Epithelial cell of prostate (primary cell): ENCODE data around the gene HEYL.

Experiments
- DNase-seq: peaks from one replicate; pipeline ENCODE4 v3.0.0-alpha.2; 2011; ENCODE audit warnings: low read depth, low spot score
- H3K27ac ChIP-seq: fragments of 450-650 bp; 2 replicates; pipeline ENCODE4 v1.5.1; 2017; ENCODE audit warnings: mild to moderate bottlenecking

Gene HEYL

GRCh38 chr1:39639305-39640130 lies at the start of gene HEYL:
Gene HEYL (minus strand): TSS chr1:39639643. CDS start chr1:39639625, 18 bp downstream.
- no peak for DNase-seq
- H3K27ac ChIP-seq = no peak within 1 kb of the TSS

DNA sequence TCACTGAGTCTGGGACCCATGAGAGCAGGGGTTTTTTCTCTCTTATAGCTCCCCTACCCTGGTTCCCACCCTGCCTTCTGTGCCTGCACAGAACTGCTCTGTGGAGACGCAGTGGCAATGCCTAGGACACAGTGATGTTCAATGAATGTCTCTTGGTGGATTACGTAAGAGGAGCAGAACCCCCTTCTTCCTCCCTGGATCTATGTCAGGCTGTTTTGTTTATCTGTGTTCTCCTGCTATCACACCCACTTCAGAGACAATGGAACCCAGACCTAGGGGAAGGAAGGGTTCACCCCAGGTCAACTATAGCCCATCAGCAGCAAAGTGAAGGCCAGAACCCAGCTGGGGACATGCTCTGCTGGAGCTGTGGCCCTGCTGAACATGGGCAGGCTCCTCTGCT lies 49.8 kb upstream of the HEYL start:
- H3K27ac ChIP-seq = no peak overlapping the region
- DNase-seq = no peak

DNA sequence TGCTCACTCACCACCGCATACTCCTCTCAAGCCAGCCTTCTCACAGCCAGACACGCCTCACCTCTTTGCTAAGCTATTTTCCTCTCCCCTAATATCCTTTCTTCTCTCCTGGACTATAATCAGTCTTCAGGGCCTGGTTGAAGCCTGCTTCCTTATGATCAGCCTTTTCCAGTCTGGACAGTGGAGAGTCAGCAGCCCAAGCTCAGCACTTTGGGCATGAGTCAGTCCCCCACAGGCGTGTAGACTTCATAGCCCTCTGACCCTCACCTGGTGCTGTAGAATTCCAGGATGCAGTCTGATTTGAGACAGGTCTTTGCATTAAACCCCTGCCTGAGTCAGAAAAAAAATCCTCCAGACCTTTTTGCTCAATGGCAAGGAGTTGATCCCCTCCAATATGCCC lies 49.3 kb upstream of the HEYL start:
- no peak overlapping the region for H3K27ac ChIP-seq
- no peak for DNase-seq

DNA sequence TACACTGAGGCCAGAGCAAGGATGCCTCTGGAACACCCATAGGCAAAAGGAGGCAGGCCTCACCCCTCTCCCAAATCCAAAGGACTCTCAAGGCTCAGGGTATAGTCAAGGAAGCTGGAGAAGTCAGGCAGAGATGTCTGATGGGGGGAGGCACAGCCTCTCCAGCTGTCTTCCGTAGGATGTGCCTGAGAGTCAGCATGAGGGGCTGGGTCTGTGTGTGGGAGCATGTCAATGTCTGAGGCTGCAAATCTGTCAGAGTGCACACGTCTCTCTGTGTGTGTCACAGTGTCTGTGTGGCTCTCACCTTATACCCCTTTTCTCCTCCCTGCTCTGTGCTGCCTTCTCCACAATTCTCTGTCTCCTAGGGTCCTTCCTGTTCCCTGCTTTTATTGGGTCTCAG lies 47.8 kb upstream of the HEYL start:
- H3K27ac ChIP-seq = no peak overlapping the region
- no peak for DNase-seq

- no peak overlapping the region for H3K27ac ChIP-seq
- DNase-seq = no peak
Measured at GRCh38 chr1:39685071-39685470, 45.6 kb upstream of the HEYL start.

GRCh38 chr1:39684313-39684664 lies 44.8 kb upstream of the HEYL start:
- no peak for DNase-seq
- H3K27ac ChIP-seq = no peak overlapping the region

DNA sequence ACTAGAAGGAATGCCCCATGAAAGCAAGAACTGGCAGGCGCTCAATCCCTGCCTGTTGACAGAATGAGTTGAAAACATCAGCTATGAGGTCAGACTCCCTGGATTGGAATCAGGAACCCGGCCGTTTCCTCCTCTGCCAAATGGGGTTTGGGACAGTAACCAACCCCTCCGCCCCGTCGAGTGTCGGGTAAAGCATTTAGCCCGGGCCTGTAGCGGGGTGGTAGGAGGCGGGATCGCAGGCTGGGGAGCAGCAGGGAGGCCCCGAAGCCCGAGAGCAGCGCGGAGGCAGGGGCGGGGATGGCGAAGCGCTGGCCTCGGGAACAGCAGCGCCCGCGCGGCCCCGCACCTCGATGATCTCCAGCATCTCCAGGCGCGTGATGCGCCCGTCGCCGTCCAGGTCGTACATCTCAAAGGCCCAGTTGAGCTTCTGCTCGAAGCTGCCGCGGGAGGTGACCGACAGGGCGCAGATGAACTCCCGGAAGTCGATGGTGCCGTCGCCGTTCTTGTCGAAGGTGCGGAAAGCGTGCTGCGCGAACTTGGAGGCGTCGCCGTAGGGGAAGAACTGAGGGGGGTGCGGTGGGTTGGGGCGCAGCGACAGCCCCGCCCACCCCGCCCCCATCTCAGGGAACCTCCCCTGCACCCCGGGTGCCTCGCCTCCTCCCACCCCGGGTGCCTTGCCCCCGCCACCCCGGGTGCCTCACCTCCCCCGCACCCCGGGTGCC lies 44.3 kb upstream of the HEYL start:
- DNase-seq = no peak
- no peak overlapping the region for H3K27ac ChIP-seq

DNA sequence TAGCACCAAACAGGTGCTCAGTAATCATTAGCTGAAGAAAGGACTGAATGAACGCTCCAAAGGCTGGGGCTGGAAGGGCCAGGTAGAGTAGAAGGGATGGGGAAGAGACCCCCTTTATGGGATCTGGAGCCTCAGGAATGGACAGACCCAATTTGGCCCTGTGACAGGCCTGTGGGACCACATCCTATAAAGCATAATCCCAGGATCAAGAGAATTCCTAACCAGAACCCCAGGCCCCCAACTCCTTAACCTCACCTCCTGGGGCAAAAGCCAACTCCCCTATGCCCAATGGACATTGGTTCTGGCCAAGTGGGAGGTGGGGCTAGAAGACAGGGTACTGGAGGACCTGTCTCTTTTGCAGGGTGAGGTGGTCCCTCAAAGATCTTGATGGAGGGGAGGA lies 42.6 kb upstream of the HEYL start:
- no peak overlapping the region for H3K27ac ChIP-seq
- DNase-seq = no peak

DNA sequence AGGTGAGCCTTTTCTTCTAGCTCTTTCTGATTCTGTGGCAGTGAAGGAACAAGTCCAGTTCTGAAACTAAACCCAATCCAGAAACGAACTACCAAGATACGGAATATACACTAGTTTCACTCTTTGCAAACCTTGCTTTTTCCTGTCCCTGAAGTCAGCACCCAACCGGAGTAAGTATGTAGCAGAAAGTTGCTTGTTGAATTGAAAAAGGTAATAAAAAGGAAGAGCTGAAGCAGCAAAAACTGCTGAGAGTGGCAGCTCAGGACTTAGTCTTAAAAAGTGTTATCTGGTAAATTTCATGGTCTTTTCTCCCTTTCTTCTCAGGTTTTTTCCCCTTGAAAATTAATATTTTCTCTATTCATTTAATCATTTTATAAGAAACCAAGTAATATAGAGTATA lies 41.9 kb upstream of the HEYL start:
- H3K27ac ChIP-seq = no peak overlapping the region
- DNase-seq = no peak

DNA sequence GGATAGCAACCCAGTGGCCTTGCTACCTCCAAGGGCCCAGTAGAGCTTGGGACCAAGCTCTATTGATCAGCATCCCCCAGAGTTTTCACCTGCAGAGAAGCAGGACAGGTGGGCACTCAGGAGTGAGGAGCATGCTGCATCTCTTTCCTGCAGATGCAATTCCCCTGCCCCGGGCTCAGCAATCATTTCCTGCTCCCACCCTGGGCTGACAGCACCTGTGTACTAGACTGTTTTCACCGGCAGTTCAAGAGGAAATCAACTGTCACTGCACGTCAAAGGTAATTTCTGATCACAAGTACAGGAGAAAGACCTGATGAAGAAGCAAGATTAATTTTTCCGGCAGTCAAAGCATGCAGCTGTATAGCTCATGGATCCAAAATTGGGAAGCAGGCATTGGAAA lies 41.3 kb upstream of the HEYL start:
- no peak for DNase-seq
- no peak overlapping the region for H3K27ac ChIP-seq

DNA sequence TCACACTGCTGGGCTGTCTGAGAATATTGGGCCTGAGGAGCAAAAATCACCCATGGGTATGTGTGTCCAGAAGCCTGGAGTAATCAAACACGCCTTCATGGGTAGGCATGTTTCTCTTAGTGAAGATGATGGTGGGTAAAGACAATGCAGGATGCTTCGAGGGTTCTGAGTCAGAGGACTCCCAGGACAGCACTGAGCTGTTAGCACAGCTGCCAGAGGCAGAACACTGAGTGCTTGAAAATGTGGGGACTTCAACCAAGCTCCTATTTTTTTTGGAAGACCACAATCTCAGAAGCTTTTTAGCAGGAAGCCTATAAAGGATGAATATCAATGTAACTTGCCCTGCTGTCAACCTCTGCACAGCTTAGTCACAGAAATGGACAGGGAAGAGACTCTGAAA lies 40.4 kb upstream of the HEYL start:
- DNase-seq = no peak
- no peak overlapping the region for H3K27ac ChIP-seq

- DNase-seq = no peak
- no peak overlapping the region for H3K27ac ChIP-seq
Measured at GRCh38 chr1:39678889-39679288, 39.4 kb upstream of the HEYL start.

- no peak for DNase-seq
- no peak overlapping the region for H3K27ac ChIP-seq
Measured at GRCh38 chr1:39677645-39678044, 38.2 kb upstream of the HEYL start.

- no peak overlapping the region for H3K27ac ChIP-seq
- no peak for DNase-seq
Measured at GRCh38 chr1:39676948-39677548, 37.6 kb upstream of the HEYL start.

GRCh38 chr1:39675220-39675619 lies 35.8 kb upstream of the HEYL start:
- no peak overlapping the region for H3K27ac ChIP-seq
- DNase-seq = no peak

GRCh38 chr1:39673215-39673614 lies 33.8 kb upstream of the HEYL start:
- DNase-seq = no peak
- no peak overlapping the region for H3K27ac ChIP-seq

DNA sequence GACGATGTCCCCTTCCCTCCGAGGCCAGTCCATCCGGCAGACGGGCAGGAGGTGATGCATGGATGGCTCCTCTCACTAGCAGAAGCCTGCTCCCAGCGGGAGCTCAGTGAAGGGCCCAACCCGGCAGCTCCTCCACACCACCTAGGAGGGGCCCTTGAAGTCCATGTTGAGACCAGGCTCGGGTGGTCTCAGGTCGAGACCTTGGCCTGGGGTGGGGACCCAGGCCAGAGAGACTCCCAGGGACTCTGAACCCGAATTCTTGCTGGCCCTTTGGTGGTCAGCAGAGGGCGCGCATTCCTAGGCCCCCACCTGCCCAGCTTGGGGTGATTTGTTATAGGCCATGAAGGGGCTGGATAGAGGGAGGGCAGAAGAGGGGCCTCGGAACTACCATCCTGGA lies 33.1 kb upstream of the HEYL start:
- DNase-seq = no peak
- H3K27ac ChIP-seq = no peak overlapping the region

DNA sequence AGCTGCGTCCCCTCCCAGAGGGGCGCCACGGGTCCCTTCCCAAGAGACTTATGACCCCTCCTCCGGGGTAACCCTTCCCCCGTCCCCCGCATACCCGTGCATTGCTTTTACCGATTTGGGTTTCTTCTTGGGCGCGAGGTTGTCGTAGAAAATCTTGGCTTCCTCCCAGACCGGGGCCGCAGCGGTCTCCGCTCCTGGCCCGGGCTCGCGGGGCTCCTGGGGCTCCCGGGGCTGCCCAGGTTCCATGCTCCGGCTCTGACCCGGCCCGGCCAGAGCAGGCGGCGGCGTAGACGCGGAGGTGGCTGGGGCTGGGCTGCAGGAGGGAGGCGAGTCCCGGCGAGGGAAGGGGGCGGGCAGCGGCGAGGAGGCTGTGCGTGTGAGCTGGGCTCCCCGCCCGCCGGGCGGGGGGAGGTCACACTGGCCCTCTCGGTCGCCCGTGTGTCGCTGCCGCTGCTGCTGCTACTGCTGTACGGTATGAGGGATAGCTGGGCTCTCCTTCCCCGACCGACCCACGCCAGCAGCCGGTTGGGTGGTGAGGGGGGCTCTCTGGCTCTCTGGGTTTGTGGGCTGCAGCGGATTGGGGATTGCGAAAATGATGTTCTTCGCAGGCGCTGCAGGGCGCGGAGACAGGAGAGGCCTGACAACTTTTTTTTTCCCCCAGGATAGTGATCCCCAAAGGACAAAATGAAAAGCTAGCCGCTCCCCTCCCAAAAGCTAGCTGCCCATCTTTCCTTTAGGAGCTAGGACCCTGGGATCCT lies 32.5 kb upstream of the HEYL start, which contains the start of gene NT5C1A:
Gene NT5C1A (minus strand): TSS at position 315 of the 758 bp plus-strand sequence. CDS start 69 bp downstream, at position 246.
- no peak within 1 kb of the TSS for H3K27ac ChIP-seq
- no peak for DNase-seq

DNA sequence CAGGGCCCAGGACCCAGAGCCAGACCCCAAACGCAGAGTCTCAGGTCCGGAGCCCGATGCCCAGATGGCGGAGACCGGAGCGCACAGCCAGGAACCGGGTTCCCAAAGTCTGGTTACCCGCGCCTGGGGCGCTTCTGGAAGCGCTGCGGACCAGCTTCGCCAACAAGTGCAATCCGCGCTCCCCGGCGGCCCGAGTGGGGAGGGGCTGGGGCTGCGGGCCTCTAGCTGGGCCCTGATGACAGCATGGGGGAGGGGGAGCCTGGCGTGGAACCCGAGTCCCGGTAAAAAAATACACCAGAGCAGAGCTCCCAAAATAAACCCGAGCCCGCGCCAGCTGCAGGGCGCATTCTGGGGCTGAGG lies 32.0 kb upstream of the HEYL start:
- H3K27ac ChIP-seq = no peak overlapping the region
- DNase-seq = no peak

DNA sequence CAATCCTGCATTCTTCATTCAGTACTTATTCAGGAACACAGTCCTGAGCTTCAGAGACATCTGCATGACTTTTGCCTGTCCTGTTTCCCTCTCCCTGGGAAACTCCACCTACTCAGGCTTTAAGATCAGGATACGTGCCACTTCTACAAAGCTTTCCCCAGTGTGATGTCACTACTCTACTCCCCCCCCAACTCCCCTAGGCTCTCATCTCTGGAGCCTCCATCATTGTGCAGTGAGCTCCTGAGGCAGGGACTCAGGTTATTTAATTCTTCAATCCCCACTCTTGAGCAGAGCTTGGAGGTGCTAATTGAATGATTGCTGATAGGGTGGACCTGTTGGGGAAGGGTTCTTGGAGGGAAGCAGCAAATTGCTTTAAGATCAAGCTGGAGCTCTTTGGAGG lies 31.2 kb upstream of the HEYL start:
- no peak for DNase-seq
- no peak overlapping the region for H3K27ac ChIP-seq

GRCh38 chr1:39668894-39669293 lies 29.5 kb upstream of the HEYL start:
- no peak for DNase-seq
- H3K27ac ChIP-seq = no peak overlapping the region
